Nephron (organoid): Measurements from ENCODE around the gene ABCF3.
A peak's percentile ranks its signal among the peaks of the same experiment; 100 is the strongest.

Source experiments
- H3K27ac Mint-ChIP-seq, 3 experiments: 2 replicates each; pipeline ENCODE4 v1.8.0; 2020; ENCODE audit warnings: mixed read lengths in 3 of 3, mild to moderate bottlenecking in 2 of 3, moderate library complexity in 1 of 3
- H3K27me3 Mint-ChIP-seq: 2 replicates; pipeline ENCODE4 v1.8.0; 2021; ENCODE audit warnings: low read depth, mild to moderate bottlenecking, moderate library complexity, mixed read lengths
- H3K36me3 Mint-ChIP-seq: 2 replicates; pipeline ENCODE4 v1.8.0; 2020; ENCODE audit warnings: low read depth, mixed read lengths
- H3K4me1 Mint-ChIP-seq: 2 replicates; pipeline ENCODE4 v1.8.0; 2020; ENCODE audit warnings: mixed read lengths
- H3K4me3 Mint-ChIP-seq, 3 experiments: 2 replicates each; pipeline ENCODE4 v1.8.0; 2020; ENCODE audit warnings: mild to moderate bottlenecking in 3 of 3, mixed read lengths in 3 of 3, moderate library complexity in 2 of 3
- H3K9me3 Mint-ChIP-seq: 2 replicates; pipeline ENCODE4 v1.8.0; 2020; ENCODE audit warnings: mixed read lengths
- TF ChIP-seq, protein P1 (sequence below), 3 experiments: fragments of 200-600 bp; sonication (generic); IDR thresholded peaks; one replicate each; pipeline ENCODE4 v1.5.0; 2021; ENCODE audit warnings: antibody characterized with exemption in 3 of 3; ENCODE audit not compliant: unreplicated experiment in 3 of 3

Gene ABCF3

DNA sequence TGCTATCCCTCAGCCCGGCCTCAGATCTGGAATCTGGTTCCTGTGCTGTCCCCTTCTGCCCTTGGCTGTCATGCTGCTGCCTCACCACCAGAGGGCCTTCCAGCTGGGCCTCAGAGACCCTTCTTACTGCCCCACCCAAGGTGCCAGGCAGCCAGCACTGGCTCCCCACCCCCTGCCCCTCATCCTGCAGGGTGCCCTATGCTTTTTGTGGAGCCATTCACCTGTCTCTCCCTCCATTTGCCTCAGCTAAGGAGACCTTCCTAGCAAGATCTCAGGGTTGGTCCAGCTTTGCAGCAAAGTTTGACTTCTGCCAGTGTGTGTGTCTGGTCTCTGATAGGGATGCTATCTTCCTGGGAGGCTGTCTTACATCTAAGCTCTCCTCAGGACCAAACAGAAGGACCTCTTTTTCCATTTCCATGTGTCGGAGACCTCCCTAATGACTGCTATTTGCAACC is 41.5 kb downstream of the ABCF3 start:
- Mint-ChIP-seq H3K27ac (no peak overlapping the region), H3K27me3 (peaks cover 79% of the 10 kb centered on the region), H3K4me3 (peak overlapping the region in 1 of 3 experiments; percentile 15), H3K4me1 (peaks cover 8% of the 10 kb centered on the region), H3K36me3 (no peaks in the 10 kb centered on the region), H3K9me3 (no peaks in the 10 kb centered on the region)
- TF ChIP-seq, protein P1, sequence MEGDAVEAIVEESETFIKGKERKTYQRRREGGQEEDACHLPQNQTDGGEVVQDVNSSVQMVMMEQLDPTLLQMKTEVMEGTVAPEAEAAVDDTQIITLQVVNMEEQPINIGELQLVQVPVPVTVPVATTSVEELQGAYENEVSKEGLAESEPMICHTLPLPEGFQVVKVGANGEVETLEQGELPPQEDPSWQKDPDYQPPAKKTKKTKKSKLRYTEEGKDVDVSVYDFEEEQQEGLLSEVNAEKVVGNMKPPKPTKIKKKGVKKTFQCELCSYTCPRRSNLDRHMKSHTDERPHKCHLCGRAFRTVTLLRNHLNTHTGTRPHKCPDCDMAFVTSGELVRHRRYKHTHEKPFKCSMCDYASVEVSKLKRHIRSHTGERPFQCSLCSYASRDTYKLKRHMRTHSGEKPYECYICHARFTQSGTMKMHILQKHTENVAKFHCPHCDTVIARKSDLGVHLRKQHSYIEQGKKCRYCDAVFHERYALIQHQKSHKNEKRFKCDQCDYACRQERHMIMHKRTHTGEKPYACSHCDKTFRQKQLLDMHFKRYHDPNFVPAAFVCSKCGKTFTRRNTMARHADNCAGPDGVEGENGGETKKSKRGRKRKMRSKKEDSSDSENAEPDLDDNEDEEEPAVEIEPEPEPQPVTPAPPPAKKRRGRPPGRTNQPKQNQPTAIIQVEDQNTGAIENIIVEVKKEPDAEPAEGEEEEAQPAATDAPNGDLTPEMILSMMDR (IDR thresholded peaks at IDR 0.05; ENCODE audit: unreplicated experiment in 3 of 3) = peak; percentile 41 to 64 (median 57)

DNA sequence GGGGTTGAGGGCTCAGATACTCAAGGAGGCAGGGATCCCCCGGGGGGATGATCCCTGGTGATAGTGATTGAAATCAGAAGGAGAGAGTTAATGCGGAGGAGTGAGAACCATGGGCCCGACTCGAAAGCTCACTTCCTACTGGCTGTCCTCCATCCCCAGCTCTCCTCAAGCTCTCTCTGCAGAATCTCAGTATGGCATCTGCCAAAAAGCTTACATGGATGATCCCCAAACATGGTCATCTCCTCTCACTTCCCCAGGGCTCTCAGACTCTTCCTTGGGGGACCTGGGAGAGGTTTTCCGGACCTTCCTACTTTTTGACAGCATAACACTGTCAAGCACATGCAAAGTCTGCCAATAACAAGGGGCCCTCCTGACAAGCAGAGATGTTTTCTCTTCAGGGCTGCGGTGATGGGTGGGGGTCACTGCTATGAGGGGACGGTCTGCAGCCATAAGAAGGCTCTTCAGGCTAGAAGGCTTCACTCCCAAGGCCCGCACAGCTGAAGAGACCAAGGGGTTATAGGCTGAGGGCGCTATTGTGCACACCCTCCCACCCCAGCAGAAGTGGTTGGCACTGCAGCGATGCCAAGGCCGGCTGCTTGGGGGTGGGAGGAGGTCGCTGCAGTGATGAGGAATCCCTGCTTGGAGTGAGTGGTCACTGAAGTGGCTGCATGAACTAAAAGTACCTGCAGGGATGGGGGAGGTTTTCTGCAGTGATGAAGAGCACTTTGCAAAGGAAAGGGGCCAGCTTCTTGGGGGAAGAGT is 42.6 kb downstream of the ABCF3 start:
- H3K9me3 Mint-ChIP-seq = no peaks in the 10 kb centered on the region
- peaks cover 82% of the 10 kb centered on the region for H3K27me3 Mint-ChIP-seq
- TF ChIP-seq, protein P1 (IDR thresholded peaks at IDR 0.05; ENCODE audit: unreplicated experiment in 3 of 3) = no peak
- peak overlapping the region; percentile 70 to 82 (median 73) for H3K4me3 Mint-ChIP-seq
- H3K27ac Mint-ChIP-seq = no peak overlapping the region
- H3K4me1 Mint-ChIP-seq = peaks cover 8% of the 10 kb centered on the region
- no peaks in the 10 kb centered on the region for H3K36me3 Mint-ChIP-seq

DNA sequence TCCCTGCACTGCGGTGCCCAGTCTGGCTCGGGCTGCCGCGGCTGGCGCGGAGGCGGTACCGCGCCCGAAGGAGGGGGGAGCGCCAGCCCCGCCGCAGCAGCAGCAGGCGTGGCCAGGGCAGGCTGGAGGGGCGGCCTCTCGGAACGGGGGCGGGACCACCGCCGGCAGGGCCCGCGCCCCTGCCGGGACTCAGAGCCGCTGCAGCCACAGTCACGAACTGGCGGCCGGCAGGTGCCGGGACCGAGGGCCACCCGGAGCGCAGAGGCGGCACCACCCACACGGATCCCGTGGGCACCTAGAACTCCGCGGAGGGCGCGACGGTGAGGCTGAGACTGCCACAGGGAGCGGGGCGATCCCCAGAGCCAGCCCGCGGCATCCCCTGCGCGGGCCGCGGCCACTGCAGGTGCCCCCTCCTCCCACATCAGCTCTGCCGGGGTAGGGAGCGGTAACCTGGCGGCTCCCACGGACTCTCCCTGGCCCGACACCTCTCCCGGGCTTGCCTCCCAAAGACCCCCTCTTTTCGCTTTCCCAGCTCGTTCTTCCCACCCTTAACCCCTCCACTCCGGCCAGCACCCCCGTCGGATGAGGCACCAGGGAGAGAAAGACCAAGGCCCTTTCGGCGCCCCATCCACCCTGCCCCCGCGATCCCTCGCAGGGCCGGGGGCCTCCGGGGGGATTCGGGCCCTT is 43.5 kb downstream of the ABCF3 start, which contains the start of gene VWA5B2:
TSS of gene VWA5B2 (plus strand) at position 192 of the 687 bp plus-strand sequence. CDS start 944 bp downstream, outside the sequence.
- H3K36me3 Mint-ChIP-seq = no peaks in the 10 kb centered on the region
- H3K4me3 Mint-ChIP-seq = peak within 1 kb of the TSS; percentile 70 to 82 (median 73)
- H3K27ac Mint-ChIP-seq = no peak within 1 kb of the TSS
- peaks cover 81% of the 10 kb centered on the region for H3K27me3 Mint-ChIP-seq
- H3K4me1 Mint-ChIP-seq = peaks cover 8% of the 10 kb centered on the region
- H3K9me3 Mint-ChIP-seq = no peaks in the 10 kb centered on the region
- TF ChIP-seq, protein P1 (IDR thresholded peaks at IDR 0.05; ENCODE audit: unreplicated experiment in 3 of 3) = peak; percentile 25 to 38 (median 29)

DNA sequence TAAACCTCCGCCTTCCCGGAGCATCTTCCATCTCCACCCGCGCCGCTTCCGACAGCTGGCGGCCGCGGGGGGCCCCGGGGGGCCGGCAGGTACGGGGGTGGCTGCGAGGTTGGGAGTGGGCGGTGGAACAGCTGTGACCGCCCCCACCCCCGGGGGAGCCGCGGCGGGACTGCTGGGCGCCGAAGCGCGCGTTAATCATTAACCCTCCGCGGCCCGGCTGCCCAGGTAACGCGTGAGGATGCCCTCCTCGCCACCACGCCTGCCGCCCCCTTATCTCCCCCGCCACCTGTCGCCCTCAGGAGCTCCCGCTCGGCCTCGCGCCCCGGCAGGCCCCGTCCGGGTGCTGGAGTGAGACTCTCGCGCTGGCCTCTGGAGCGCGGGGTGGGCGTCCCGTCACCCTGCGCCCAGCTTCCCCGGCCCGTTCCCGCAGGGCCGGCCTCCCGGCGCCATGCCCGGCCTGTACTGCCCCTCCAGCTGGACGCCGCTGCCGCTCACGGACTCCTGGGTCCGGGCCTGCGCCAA is 44.1 kb downstream of the ABCF3 start:
- Mint-ChIP-seq H3K36me3 (no peaks in the 10 kb centered on the region), H3K4me3 (no peak overlapping the region), H3K27ac (no peak overlapping the region), H3K27me3 (peaks cover 82% of the 10 kb centered on the region), H3K4me1 (peaks cover 8% of the 10 kb centered on the region), H3K9me3 (no peaks in the 10 kb centered on the region)
- TF ChIP-seq, protein P1 (IDR thresholded peaks at IDR 0.05; ENCODE audit: unreplicated experiment in 3 of 3) = no peak

DNA sequence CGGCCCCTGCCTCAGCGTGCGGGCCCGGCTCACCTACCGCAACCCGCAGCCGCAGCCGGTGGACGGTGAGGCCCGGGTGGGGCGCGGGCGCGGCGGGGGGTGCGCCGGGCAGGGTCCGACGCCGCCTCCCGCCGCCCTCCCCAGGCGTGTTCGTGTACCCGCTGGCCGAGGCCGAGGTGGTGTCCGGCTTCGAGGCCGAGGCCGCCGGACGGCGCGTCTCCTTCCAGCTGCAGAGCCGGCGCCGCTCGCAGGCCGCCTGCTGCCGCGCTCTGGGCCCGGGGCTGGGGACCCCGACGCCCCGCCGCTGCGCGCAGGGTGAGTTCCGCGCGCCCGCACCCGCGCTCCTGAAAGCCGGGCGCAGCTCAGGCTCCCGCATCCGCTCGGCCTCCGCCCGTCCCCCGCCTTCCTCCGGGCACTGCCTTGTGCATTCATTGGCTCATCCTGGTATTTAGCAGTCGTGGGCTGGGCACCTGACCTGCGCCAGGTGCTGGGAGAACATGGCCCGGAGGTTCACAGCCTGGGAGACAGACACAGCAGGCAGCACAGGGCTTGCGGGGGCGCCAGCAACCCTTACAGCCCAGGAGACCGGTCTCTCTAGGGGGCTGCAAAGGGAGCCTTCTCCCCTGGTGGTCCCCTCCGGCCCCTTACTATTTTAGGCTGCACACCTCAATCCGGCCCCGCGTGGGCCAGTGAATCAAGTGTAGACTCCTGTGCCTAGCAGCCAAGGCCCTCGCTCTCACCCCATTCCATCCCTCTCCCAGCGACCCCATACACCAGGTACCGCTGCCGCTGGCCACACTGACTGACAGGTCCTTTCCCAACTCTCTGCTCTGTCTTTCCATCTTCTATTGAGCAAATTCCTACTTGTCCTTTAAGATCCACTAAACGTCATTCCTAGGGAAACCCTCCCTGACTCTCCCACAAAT is 44.9 kb downstream of the ABCF3 start:
- peaks cover 8% of the 10 kb centered on the region for H3K4me1 Mint-ChIP-seq
- H3K9me3 Mint-ChIP-seq = no peaks in the 10 kb centered on the region
- peak overlapping the region; percentile 64 to 74 (median 72) for H3K4me3 Mint-ChIP-seq
- H3K36me3 Mint-ChIP-seq = no peaks in the 10 kb centered on the region
- TF ChIP-seq, protein P1 (IDR thresholded peaks at IDR 0.05; ENCODE audit: unreplicated experiment in 3 of 3) = no peak
- H3K27me3 Mint-ChIP-seq = peaks cover 82% of the 10 kb centered on the region
- no peak overlapping the region for H3K27ac Mint-ChIP-seq
